GF-D8 (cell line): ENCODE data around the gene MAML3.
"Not testable (repeated sequence)": the region's sequence is repeated elsewhere in the genome, so short reads cannot be mapped to it uniquely, and the experiment has no call there.

Source experiments
- DNase-seq: peaks from one replicate; lab custom pipeline; 2025; lab: John Stamatoyannopoulos, UW

MAML3 gene

GRCh38 chr4:139726615-139727014 is 427.4 kb downstream of the MAML3 start:
- DNase-seq, result no peak

- DNase-seq, result no peak
These were observed 428.7 kb downstream of the MAML3 start for GRCh38 chr4:139725236-139725635.

- no peak for DNase-seq
These were observed 432.2 kb downstream of the MAML3 start for GRCh38 chr4:139721789-139722188.

- no peak for DNase-seq
These were observed 433.2 kb downstream of the MAML3 start for GRCh38 chr4:139720806-139721205.

- no peak for DNase-seq
These were observed 434.4 kb downstream of the MAML3 start for GRCh38 chr4:139719381-139720101.

- no peak for DNase-seq
These were observed 435.2 kb downstream of the MAML3 start for GRCh38 chr4:139718833-139719232.

- DNase-seq, result no peak
These were observed 435.6 kb downstream of the MAML3 start for GRCh38 chr4:139718358-139718757.

- no peak for DNase-seq
These were observed 438.1 kb downstream of the MAML3 start for GRCh38 chr4:139715746-139716391.

GRCh38 chr4:139712882-139713281 is 441.1 kb downstream of the MAML3 start:
- no peak for DNase-seq

- DNase-seq, result no peak
These were observed 442.5 kb downstream of the MAML3 start for GRCh38 chr4:139711461-139711860.

- no peak for DNase-seq
These were observed 443.9 kb downstream of the MAML3 start for GRCh38 chr4:139710073-139710472.

GRCh38 chr4:139709660-139710059 is 444.3 kb downstream of the MAML3 start:
- DNase-seq, result no peak

- no peak for DNase-seq
These were observed 449.0 kb downstream of the MAML3 start for GRCh38 chr4:139704915-139705485.

- DNase-seq, result no peak
These were observed 453.4 kb downstream of the MAML3 start for GRCh38 chr4:139700568-139700967.

GRCh38 chr4:139698167-139698925 is 455.6 kb downstream of the MAML3 start:
- DNase-seq, result not testable (repeated sequence)

GRCh38 chr4:139696491-139696890 is 457.5 kb downstream of the MAML3 start:
- no peak for DNase-seq

GRCh38 chr4:139694522-139695107 is 459.4 kb downstream of the MAML3 start:
- DNase-seq, result no peak

GRCh38 chr4:139692309-139693012 is 461.5 kb downstream of the MAML3 start:
- no peak for DNase-seq

GRCh38 chr4:139690419-139690818 is 463.6 kb downstream of the MAML3 start:
- no peak for DNase-seq

GRCh38 chr4:139689093-139689722 is 464.8 kb downstream of the MAML3 start:
- no peak for DNase-seq

GRCh38 chr4:139686988-139687387 is 467.0 kb downstream of the MAML3 start:
- DNase-seq, result no peak
